GM23338 (cell line): ENCODE results near the gene BST2. TPM values are rescaled to one million over a fixed set of nuclear protein-coding genes. Genes with fewer than 3 reads are reported as not detected.

ENCODE experiments used
- ATAC-seq: fragments of 200-7000 bp; cut with Tn5 transposase; 3 replicates; pipeline ENCODE4 v1.9.1; 2020
- DNase-seq: peaks from one replicate; pipeline ENCODE4 v3.0.0-alpha.2; 2015; ENCODE audit warnings: low spot score
- H2AFZ ChIP-seq: fragments of 200-600 bp; sonication (generic); 2 replicates; pipeline ENCODE4 v1.8.0; 2016; ENCODE audit warnings: antibody characterized with exemption, mild to moderate bottlenecking, moderate library complexity
- H3F3A ChIP-seq: fragments of 200-600 bp; sonication (generic); replicated peaks from 2 replicates; pipeline ENCODE4 v1.8.0; 2017; ENCODE audit warnings: antibody characterized with exemption, mixed run types, low read depth
- H3K27ac ChIP-seq: fragments of 200-600 bp; sonication (generic); 2 replicates; pipeline ENCODE4 v1.6.1; 2016; ENCODE audit warnings: low read depth
- H3K27me3 ChIP-seq: fragments of 200-600 bp; sonication (generic); 2 replicates; pipeline ENCODE4 v1.8.0; 2016; ENCODE audit warnings: mild to moderate bottlenecking, mixed run types, moderate library complexity; ENCODE audit not compliant: insufficient read depth
- H3K36me3 ChIP-seq: fragments of 200-600 bp; sonication (generic); 2 replicates; pipeline ENCODE4 v1.8.0; 2016; ENCODE audit warnings: mild to moderate bottlenecking; ENCODE audit not compliant: insufficient read depth
- H3K4me1 ChIP-seq: fragments of 200-600 bp; sonication (generic); 2 replicates; pipeline ENCODE4 v1.8.0; 2016; ENCODE audit warnings: mild to moderate bottlenecking, moderate library complexity; ENCODE audit not compliant: insufficient read depth
- H3K4me2 ChIP-seq: fragments of 200-600 bp; sonication (generic); 2 replicates; pipeline ENCODE4 v1.7.1; 2017; ENCODE audit warnings: mixed run types
- H3K4me3 ChIP-seq: fragments of 200-600 bp; sonication (generic); 2 replicates; pipeline ENCODE4 v1.6.1; 2016; ENCODE audit warnings: mixed run types
- H3K79me2 ChIP-seq: fragments of 200-600 bp; sonication (generic); replicated peaks from 2 replicates; pipeline ENCODE4 v1.8.0; 2017; ENCODE audit warnings: mild to moderate bottlenecking; ENCODE audit not compliant: insufficient read depth
- H3K9me2 ChIP-seq: fragments of 200-600 bp; sonication (generic); 2 replicates; pipeline ENCODE4 v1.8.0; 2017; ENCODE audit not compliant: insufficient read depth
- H4K20me1 ChIP-seq: fragments of 200-600 bp; sonication (generic); replicated peaks from 2 replicates; pipeline ENCODE4 v1.8.0; 2017; ENCODE audit warnings: mild to moderate bottlenecking; ENCODE audit not compliant: insufficient read depth
- H3K27ac Mint-ChIP-seq: 2 replicates; pipeline ENCODE4 v1.8.0; 2020; ENCODE audit warnings: inconsistent platforms, mild to moderate bottlenecking, moderate library complexity, mixed read lengths
- H3K27me3 Mint-ChIP-seq: 3 replicates; pipeline ENCODE4 v1.8.0; 2022; ENCODE audit warnings: low read depth, mild to moderate bottlenecking, moderate library complexity, mixed read lengths, inconsistent platforms; ENCODE audit not compliant: insufficient read depth, poor library complexity
- H3K36me3 Mint-ChIP-seq: 3 replicates; pipeline ENCODE4 v1.8.0; 2021; ENCODE audit warnings: low read depth, mild to moderate bottlenecking, inconsistent platforms, moderate library complexity, mixed read lengths
- H3K4me1 Mint-ChIP-seq: 3 replicates; pipeline ENCODE4 v1.8.0; 2020; ENCODE audit warnings: mild to moderate bottlenecking, inconsistent platforms, mixed read lengths
- H3K4me3 Mint-ChIP-seq: 3 replicates; pipeline ENCODE4 v1.8.0; 2021; ENCODE audit warnings: moderate library complexity, mild to moderate bottlenecking, inconsistent platforms, mixed read lengths
- H3K9me3 Mint-ChIP-seq: 3 replicates; pipeline ENCODE4 v1.8.0; 2020; ENCODE audit warnings: moderate library complexity, mild to moderate bottlenecking, inconsistent platforms, mixed read lengths
- CREB1 ChIP-seq: fragments of 250-450 bp; sonication (Bioruptor Pico); IDR thresholded peaks from 2 replicates; pipeline ENCODE4 v1.5.0; 2020; ENCODE audit warnings: low read depth, mild to moderate bottlenecking, moderate library complexity
- EZH2 ChIP-seq: fragments of 200-600 bp; sonication (generic); IDR thresholded peaks from one replicate; pipeline ENCODE4 v1.8.0; 2017; ENCODE audit warnings: antibody characterized with exemption, mild to moderate bottlenecking, low read depth; ENCODE audit not compliant: unreplicated experiment
- EZH2phosphoT487 ChIP-seq: fragments of 200-600 bp; sonication (generic); IDR thresholded peaks from one replicate; pipeline ENCODE4 v1.8.1; 2018; ENCODE audit warnings: antibody characterized with exemption; ENCODE audit not compliant: unreplicated experiment
- JUNB ChIP-seq: IDR thresholded peaks from one replicate; pipeline ENCODE4 v1.6.1; 2016; ENCODE audit warnings: antibody characterized with exemption; ENCODE audit not compliant: unreplicated experiment
- NANOG ChIP-seq: IDR thresholded peaks from 2 replicates; pipeline ENCODE4 v1.6.1; 2016; ENCODE audit warnings: antibody characterized with exemption, borderline replicate concordance
- POLR2AphosphoS5 ChIP-seq: IDR thresholded peaks from 2 replicates; pipeline ENCODE4 v1.6.1; 2016; ENCODE audit warnings: antibody characterized with exemption, low read depth
- STAT1 ChIP-seq: IDR thresholded peaks from one replicate; pipeline ENCODE4 v1.6.1; 2016; ENCODE audit warnings: antibody characterized with exemption; ENCODE audit not compliant: unreplicated experiment
- ZNF114 ChIP-seq: fragments of 250-450 bp; sonication (Bioruptor Pico); IDR thresholded peaks from 2 replicates; pipeline ENCODE4 v1.5.0; 2020; ENCODE audit warnings: mild to moderate bottlenecking, moderate library complexity
- ZNF331 ChIP-seq: fragments of 250-450 bp; sonication (Bioruptor Pico); IDR thresholded peaks from 2 replicates; pipeline ENCODE4 v1.5.0; 2020; ENCODE audit warnings: low read depth, mild to moderate bottlenecking, moderate library complexity
- polyA plus RNA-seq: library from polyadenylated mRNA; unstranded; fragments of >200 nt; fragmentation: Nextera tagmentation; extraction: Ambion mirVana; gene quantifications from 2 replicates; pipeline ENCODE4 v1.2.1, GENCODE V29; 2016
- total RNA-seq: library from RNA; depleted of rRNA; stranded (reverse); fragments of >200 nt; shearing (Covaris generic); gene quantifications from 2 replicates; pipeline ENCODE4 v1.2.3, GENCODE V29; 2014
- TF ChIP-seq, protein P1 (sequence below), 2 experiments: fragments of 200-600 bp in 1 of 2; sonication (generic) in 1 of 2; conservative IDR thresholded peaks; 2 replicates each; pipeline versions ENCODE4 v1.5.1 to v1.6.1; 2016 to 2017; ENCODE audit warnings: antibody characterized with exemption in 2 of 2, low read depth in 2 of 2, mild to moderate bottlenecking in 2 of 2, moderate library complexity in 1 of 2
- TF ChIP-seq, protein P2 (sequence below): IDR thresholded peaks from 2 replicates; pipeline ENCODE4 v1.6.1; 2016; ENCODE audit warnings: antibody characterized with exemption
- TF ChIP-seq, protein P3 (sequence below): IDR thresholded peaks from one replicate; pipeline ENCODE4 v1.6.1; 2018; ENCODE audit warnings: antibody characterized with exemption; ENCODE audit not compliant: unreplicated experiment

Gene BST2
- total and polyA plus RNA-seq, 2 experiments from 2014 or later: 24.9 to 33.9 TPM

DNA sequence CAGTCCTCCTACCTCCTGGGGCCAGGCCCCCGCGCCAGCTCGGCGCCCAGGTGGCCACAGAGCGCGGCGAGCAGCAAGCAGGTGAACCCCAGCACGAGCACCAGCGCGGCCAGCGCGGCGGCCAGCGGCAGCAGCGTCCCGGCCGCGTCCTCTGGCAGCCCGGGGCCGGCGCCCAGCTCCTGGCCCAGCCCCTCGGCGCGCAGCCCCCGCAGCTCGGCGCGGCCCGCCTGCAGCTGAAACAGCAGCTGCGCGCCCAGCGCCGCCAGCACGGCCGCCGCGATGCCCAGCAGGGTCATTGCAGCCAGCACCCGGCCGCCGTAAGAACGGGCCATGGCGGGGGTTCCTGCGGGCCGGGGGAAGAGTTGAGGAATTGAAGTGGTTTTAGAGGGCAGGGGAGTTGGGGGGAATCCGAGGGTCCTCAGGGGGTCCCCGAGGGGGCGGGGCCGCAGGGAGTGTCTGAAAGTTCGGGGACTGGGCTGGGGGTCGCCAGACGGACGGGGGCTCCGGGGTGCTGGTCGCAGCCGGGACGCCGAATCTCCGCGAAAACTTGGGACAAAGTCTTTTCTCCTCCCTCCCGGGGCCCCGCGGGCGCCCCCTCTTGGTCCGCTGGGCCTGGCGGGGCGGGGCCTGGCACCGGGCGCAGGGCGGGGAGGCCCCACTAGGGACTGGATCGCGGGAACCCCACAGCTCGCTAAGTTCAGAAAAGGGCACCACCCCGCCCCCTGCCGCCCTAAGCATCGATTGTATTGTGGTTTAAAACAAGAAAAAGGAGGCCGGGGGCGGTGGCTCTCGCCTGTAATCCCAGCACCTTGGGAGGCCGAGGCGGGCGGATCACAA, 42.9 kb upstream of the BST2 start, which contains the start of gene TMEM221:
Gene TMEM221, minus strand, starts transcription at position 538 of the 837 bp plus-strand sequence. Its CDS starts 206 bp downstream, at position 332.
- H3K36me3 Mint-ChIP-seq: no peaks in the 10 kb centered on the region; the same call in 2 of the 3 replicates
- peak; percentile 82 for ATAC-seq
- Histone ChIP-seq H3K36me3 (no peaks in the 10 kb centered on the region), H3F3A (no peaks in the 10 kb centered on the region), H3K4me3 (peak within 1 kb of the TSS; percentile 73), H2AFZ (peak within 1 kb of the TSS; percentile 88), H3K4me1 (no peaks in the 10 kb centered on the region), H3K9me2 (no peaks in the 10 kb centered on the region), H3K79me2 (no peaks in the 10 kb centered on the region), H3K27ac (no peak within 1 kb of the TSS), H3K27me3 (peaks cover 28% of the 10 kb centered on the region), H3K4me2 (peak within 1 kb of the TSS; percentile 86), H4K20me1 (no peaks in the 10 kb centered on the region)
- DNase-seq: peak; percentile 80
- H3K27me3 Mint-ChIP-seq: peaks cover 18% of the 10 kb centered on the region
- H3K27ac Mint-ChIP-seq: no peak within 1 kb of the TSS
- H3K9me3 Mint-ChIP-seq: peaks cover 2% of the 10 kb centered on the region; the same call in 1 of the 3 replicates
- TF ChIP-seq POLR2AphosphoS5: peak; percentile 56
- no peak for TF ChIP-seq NANOG
- no peak for TF ChIP-seq CREB1 (CRISPR knock-in tag)
- TF ChIP-seq STAT1: no peak
- TF ChIP-seq, protein P1, sequence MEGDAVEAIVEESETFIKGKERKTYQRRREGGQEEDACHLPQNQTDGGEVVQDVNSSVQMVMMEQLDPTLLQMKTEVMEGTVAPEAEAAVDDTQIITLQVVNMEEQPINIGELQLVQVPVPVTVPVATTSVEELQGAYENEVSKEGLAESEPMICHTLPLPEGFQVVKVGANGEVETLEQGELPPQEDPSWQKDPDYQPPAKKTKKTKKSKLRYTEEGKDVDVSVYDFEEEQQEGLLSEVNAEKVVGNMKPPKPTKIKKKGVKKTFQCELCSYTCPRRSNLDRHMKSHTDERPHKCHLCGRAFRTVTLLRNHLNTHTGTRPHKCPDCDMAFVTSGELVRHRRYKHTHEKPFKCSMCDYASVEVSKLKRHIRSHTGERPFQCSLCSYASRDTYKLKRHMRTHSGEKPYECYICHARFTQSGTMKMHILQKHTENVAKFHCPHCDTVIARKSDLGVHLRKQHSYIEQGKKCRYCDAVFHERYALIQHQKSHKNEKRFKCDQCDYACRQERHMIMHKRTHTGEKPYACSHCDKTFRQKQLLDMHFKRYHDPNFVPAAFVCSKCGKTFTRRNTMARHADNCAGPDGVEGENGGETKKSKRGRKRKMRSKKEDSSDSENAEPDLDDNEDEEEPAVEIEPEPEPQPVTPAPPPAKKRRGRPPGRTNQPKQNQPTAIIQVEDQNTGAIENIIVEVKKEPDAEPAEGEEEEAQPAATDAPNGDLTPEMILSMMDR (conservative IDR thresholded peaks at IDR 0.05; ENCODE audit: low read depth in 2 of 2): peak; percentile 62 to 64
- no peak for TF ChIP-seq ZNF331
- H3K4me1 Mint-ChIP-seq: peaks cover 5% of the 10 kb centered on the region
- peak within 1 kb of the TSS; percentile 69 for H3K4me3 Mint-ChIP-seq

DNA sequence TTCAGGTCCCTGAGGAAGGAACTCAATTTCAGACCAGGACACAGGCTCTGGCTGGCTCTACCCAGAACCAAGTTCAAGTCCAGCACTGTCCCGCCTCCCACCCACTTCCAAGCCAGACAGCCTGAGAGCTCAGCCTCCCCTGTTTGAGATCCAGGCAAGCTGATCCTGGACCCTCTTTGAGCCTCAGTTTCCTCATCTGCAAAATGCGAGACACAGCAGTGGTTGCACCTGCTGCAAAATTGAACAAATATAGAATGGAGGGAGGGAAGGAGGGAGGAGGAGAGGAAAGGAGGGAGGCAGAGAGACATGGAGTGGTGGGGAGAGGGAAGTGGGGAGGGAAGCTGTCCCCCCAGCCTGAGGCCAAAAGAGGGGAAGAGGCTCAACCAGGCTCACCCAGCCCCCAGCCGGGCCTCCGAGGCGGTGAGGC, 42.3 kb upstream of the BST2 start:
- Histone ChIP-seq H3K79me2 (no peaks in the 10 kb centered on the region), H3K4me2 (peak overlapping the region; percentile 86), H3K27ac (no peak overlapping the region), H3F3A (no peaks in the 10 kb centered on the region), H2AFZ (peak overlapping the region; percentile 88), H3K4me3 (peak overlapping the region; percentile 73), H4K20me1 (no peaks in the 10 kb centered on the region), H3K4me1 (no peaks in the 10 kb centered on the region), H3K36me3 (no peaks in the 10 kb centered on the region), H3K9me2 (no peaks in the 10 kb centered on the region), H3K27me3 (peaks cover 28% of the 10 kb centered on the region)
- Mint-ChIP-seq H3K36me3 (no peaks in the 10 kb centered on the region), H3K9me3 (no peaks in the 10 kb centered on the region), H3K27ac (no peak overlapping the region), H3K27me3 (peaks cover 17% of the 10 kb centered on the region), H3K4me3 (peak overlapping the region; percentile 66), H3K4me1 (peaks cover 5% of the 10 kb centered on the region; the same call in 2 of the 3 replicates)
- no peak; the same call in 2 of the 3 replicates for ATAC-seq
- DNase-seq: no peak
- TF ChIP-seq, protein P1 (conservative IDR thresholded peaks at IDR 0.05; ENCODE audit: low read depth in 2 of 2): no peak
- TF ChIP-seq NANOG (no peak), STAT1 (no peak), EZH2 (no peak), EZH2phosphoT487 (no peak), ZNF331 (no peak), CREB1 (CRISPR knock-in tag) (no peak), ZNF114 (no peak), POLR2AphosphoS5 (no peak), JUNB (no peak)
- TF ChIP-seq, protein P2, sequence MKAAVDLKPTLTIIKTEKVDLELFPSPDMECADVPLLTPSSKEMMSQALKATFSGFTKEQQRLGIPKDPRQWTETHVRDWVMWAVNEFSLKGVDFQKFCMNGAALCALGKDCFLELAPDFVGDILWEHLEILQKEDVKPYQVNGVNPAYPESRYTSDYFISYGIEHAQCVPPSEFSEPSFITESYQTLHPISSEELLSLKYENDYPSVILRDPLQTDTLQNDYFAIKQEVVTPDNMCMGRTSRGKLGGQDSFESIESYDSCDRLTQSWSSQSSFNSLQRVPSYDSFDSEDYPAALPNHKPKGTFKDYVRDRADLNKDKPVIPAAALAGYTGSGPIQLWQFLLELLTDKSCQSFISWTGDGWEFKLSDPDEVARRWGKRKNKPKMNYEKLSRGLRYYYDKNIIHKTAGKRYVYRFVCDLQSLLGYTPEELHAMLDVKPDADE: no peak
- TF ChIP-seq, protein P3, sequence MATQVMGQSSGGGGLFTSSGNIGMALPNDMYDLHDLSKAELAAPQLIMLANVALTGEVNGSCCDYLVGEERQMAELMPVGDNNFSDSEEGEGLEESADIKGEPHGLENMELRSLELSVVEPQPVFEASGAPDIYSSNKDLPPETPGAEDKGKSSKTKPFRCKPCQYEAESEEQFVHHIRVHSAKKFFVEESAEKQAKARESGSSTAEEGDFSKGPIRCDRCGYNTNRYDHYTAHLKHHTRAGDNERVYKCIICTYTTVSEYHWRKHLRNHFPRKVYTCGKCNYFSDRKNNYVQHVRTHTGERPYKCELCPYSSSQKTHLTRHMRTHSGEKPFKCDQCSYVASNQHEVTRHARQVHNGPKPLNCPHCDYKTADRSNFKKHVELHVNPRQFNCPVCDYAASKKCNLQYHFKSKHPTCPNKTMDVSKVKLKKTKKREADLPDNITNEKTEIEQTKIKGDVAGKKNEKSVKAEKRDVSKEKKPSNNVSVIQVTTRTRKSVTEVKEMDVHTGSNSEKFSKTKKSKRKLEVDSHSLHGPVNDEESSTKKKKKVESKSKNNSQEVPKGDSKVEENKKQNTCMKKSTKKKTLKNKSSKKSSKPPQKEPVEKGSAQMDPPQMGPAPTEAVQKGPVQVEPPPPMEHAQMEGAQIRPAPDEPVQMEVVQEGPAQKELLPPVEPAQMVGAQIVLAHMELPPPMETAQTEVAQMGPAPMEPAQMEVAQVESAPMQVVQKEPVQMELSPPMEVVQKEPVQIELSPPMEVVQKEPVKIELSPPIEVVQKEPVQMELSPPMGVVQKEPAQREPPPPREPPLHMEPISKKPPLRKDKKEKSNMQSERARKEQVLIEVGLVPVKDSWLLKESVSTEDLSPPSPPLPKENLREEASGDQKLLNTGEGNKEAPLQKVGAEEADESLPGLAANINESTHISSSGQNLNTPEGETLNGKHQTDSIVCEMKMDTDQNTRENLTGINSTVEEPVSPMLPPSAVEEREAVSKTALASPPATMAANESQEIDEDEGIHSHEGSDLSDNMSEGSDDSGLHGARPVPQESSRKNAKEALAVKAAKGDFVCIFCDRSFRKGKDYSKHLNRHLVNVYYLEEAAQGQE: no peak
